GM23338 (cell line): ENCODE data around the gene EZH2. TPM values are rescaled to one million over a fixed set of nuclear protein-coding genes. Genes with fewer than 3 reads are reported as not detected.

Experiments used
- ATAC-seq: fragments of 200-7000 bp; cut with Tn5 transposase; 3 replicates; pipeline ENCODE4 v1.9.1; 2020
- DNase-seq: peaks from one replicate; pipeline ENCODE4 v3.0.0-alpha.2; 2015; ENCODE audit warnings: low spot score
- H2AFZ ChIP-seq: fragments of 200-600 bp; sonication (generic); 2 replicates; pipeline ENCODE4 v1.8.0; 2016; ENCODE audit warnings: antibody characterized with exemption, mild to moderate bottlenecking, moderate library complexity
- H3F3A ChIP-seq: fragments of 200-600 bp; sonication (generic); replicated peaks from 2 replicates; pipeline ENCODE4 v1.8.0; 2017; ENCODE audit warnings: antibody characterized with exemption, mixed run types, low read depth
- H3K27ac ChIP-seq: fragments of 200-600 bp; sonication (generic); 2 replicates; pipeline ENCODE4 v1.6.1; 2016; ENCODE audit warnings: low read depth
- H3K27me3 ChIP-seq: fragments of 200-600 bp; sonication (generic); 2 replicates; pipeline ENCODE4 v1.8.0; 2016; ENCODE audit warnings: mild to moderate bottlenecking, mixed run types, moderate library complexity; ENCODE audit not compliant: insufficient read depth
- H3K36me3 ChIP-seq: fragments of 200-600 bp; sonication (generic); 2 replicates; pipeline ENCODE4 v1.8.0; 2016; ENCODE audit warnings: mild to moderate bottlenecking; ENCODE audit not compliant: insufficient read depth
- H3K4me1 ChIP-seq: fragments of 200-600 bp; sonication (generic); 2 replicates; pipeline ENCODE4 v1.8.0; 2016; ENCODE audit warnings: mild to moderate bottlenecking, moderate library complexity; ENCODE audit not compliant: insufficient read depth
- H3K4me2 ChIP-seq: fragments of 200-600 bp; sonication (generic); 2 replicates; pipeline ENCODE4 v1.7.1; 2017; ENCODE audit warnings: mixed run types
- H3K4me3 ChIP-seq: fragments of 200-600 bp; sonication (generic); 2 replicates; pipeline ENCODE4 v1.6.1; 2016; ENCODE audit warnings: mixed run types
- H3K79me2 ChIP-seq: fragments of 200-600 bp; sonication (generic); replicated peaks from 2 replicates; pipeline ENCODE4 v1.8.0; 2017; ENCODE audit warnings: mild to moderate bottlenecking; ENCODE audit not compliant: insufficient read depth
- H3K9me2 ChIP-seq: fragments of 200-600 bp; sonication (generic); 2 replicates; pipeline ENCODE4 v1.8.0; 2017; ENCODE audit not compliant: insufficient read depth
- H4K20me1 ChIP-seq: fragments of 200-600 bp; sonication (generic); replicated peaks from 2 replicates; pipeline ENCODE4 v1.8.0; 2017; ENCODE audit warnings: mild to moderate bottlenecking; ENCODE audit not compliant: insufficient read depth
- H3K27ac Mint-ChIP-seq: 2 replicates; pipeline ENCODE4 v1.8.0; 2020; ENCODE audit warnings: inconsistent platforms, mild to moderate bottlenecking, moderate library complexity, mixed read lengths
- H3K27me3 Mint-ChIP-seq: 3 replicates; pipeline ENCODE4 v1.8.0; 2022; ENCODE audit warnings: low read depth, mild to moderate bottlenecking, moderate library complexity, mixed read lengths, inconsistent platforms; ENCODE audit not compliant: insufficient read depth, poor library complexity
- H3K36me3 Mint-ChIP-seq: 3 replicates; pipeline ENCODE4 v1.8.0; 2021; ENCODE audit warnings: low read depth, mild to moderate bottlenecking, inconsistent platforms, moderate library complexity, mixed read lengths
- H3K4me1 Mint-ChIP-seq: 3 replicates; pipeline ENCODE4 v1.8.0; 2020; ENCODE audit warnings: mild to moderate bottlenecking, inconsistent platforms, mixed read lengths
- H3K4me3 Mint-ChIP-seq: 3 replicates; pipeline ENCODE4 v1.8.0; 2021; ENCODE audit warnings: moderate library complexity, mild to moderate bottlenecking, inconsistent platforms, mixed read lengths
- H3K9me3 Mint-ChIP-seq: 3 replicates; pipeline ENCODE4 v1.8.0; 2020; ENCODE audit warnings: moderate library complexity, mild to moderate bottlenecking, inconsistent platforms, mixed read lengths
- NANOG ChIP-seq: IDR thresholded peaks from 2 replicates; pipeline ENCODE4 v1.6.1; 2016; ENCODE audit warnings: antibody characterized with exemption, borderline replicate concordance
- ZNF114 ChIP-seq: fragments of 250-450 bp; sonication (Bioruptor Pico); IDR thresholded peaks from 2 replicates; pipeline ENCODE4 v1.5.0; 2020; ENCODE audit warnings: mild to moderate bottlenecking, moderate library complexity
- polyA plus RNA-seq: library from polyadenylated mRNA; unstranded; fragments of >200 nt; fragmentation: Nextera tagmentation; extraction: Ambion mirVana; gene quantifications from 2 replicates; pipeline ENCODE4 v1.2.1, GENCODE V29; 2016
- total RNA-seq: library from RNA; depleted of rRNA; stranded (reverse); fragments of >200 nt; shearing (Covaris generic); gene quantifications from 2 replicates; pipeline ENCODE4 v1.2.3, GENCODE V29; 2014
- TF ChIP-seq, protein P1 (sequence below): IDR thresholded peaks from 2 replicates; pipeline ENCODE4 v1.6.1; 2016; ENCODE audit warnings: antibody characterized with exemption
- TF ChIP-seq, protein P2 (sequence below): fragments of 250-450 bp; sonication (Bioruptor Pico); IDR thresholded peaks from 2 replicates; pipeline ENCODE4 v1.5.0; 2020; ENCODE audit warnings: mild to moderate bottlenecking, moderate library complexity

Gene EZH2
- total and polyA plus RNA-seq, 2 experiments from 2014 or later, result 33.9 to 38.6 TPM

DNA sequence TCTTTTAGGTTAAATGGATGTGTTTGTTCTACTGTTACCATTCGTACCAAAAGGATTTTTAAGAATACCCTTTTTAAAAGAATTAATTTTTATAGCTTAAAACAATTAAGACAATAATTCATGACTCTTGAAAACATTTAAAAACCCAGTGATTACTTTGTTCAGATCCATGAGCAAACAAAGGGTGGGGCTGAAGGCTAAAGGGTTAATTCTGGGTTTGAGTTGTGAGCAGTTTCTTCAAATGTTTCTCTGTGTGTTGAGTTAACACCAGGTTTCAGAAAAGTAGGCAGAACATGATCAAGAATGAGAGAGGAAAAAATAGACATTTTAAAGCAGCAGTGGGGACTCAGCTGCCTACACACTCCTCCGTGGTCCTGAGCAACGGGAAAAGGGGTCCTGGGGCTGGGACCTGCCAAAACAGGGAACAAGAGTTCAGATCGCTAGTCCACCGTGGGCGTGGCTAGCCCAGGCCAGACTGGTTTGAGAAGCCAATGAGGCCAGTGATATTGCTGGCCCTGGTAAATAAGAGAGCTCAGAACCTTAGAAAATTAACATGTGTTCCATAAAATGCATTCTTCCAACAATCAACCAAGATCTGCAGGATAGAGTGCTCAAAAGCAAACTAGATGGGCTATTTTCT, 14.9 kb upstream of the EZH2 start (continued):
- TF ChIP-seq, protein P1, sequence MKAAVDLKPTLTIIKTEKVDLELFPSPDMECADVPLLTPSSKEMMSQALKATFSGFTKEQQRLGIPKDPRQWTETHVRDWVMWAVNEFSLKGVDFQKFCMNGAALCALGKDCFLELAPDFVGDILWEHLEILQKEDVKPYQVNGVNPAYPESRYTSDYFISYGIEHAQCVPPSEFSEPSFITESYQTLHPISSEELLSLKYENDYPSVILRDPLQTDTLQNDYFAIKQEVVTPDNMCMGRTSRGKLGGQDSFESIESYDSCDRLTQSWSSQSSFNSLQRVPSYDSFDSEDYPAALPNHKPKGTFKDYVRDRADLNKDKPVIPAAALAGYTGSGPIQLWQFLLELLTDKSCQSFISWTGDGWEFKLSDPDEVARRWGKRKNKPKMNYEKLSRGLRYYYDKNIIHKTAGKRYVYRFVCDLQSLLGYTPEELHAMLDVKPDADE, result no peak
- TF ChIP-seq NANOG, result no peak

DNA sequence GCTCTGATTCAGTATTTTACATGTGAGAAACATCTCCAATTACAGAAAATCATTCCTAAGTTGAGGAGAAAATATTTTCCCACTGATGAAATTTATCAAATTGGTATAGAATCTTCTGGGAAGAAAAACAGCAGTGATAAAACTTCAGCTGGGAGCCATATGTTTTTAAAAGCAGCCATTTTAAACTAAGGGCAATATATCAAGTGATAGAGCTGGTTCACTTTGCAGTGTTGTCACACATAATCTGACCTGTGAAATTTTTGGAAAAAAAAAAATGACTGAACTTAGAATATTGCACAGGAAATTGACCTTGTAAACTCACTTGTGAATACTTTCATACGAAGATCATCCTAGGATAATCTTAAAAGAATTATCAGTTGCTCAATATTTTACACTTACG, 10.5 kb upstream of the EZH2 start:
- no peaks in the 10 kb centered on the region for H3K9me2 ChIP-seq
- no peak for TF ChIP-seq ZNF114
- TF ChIP-seq, protein P2, sequence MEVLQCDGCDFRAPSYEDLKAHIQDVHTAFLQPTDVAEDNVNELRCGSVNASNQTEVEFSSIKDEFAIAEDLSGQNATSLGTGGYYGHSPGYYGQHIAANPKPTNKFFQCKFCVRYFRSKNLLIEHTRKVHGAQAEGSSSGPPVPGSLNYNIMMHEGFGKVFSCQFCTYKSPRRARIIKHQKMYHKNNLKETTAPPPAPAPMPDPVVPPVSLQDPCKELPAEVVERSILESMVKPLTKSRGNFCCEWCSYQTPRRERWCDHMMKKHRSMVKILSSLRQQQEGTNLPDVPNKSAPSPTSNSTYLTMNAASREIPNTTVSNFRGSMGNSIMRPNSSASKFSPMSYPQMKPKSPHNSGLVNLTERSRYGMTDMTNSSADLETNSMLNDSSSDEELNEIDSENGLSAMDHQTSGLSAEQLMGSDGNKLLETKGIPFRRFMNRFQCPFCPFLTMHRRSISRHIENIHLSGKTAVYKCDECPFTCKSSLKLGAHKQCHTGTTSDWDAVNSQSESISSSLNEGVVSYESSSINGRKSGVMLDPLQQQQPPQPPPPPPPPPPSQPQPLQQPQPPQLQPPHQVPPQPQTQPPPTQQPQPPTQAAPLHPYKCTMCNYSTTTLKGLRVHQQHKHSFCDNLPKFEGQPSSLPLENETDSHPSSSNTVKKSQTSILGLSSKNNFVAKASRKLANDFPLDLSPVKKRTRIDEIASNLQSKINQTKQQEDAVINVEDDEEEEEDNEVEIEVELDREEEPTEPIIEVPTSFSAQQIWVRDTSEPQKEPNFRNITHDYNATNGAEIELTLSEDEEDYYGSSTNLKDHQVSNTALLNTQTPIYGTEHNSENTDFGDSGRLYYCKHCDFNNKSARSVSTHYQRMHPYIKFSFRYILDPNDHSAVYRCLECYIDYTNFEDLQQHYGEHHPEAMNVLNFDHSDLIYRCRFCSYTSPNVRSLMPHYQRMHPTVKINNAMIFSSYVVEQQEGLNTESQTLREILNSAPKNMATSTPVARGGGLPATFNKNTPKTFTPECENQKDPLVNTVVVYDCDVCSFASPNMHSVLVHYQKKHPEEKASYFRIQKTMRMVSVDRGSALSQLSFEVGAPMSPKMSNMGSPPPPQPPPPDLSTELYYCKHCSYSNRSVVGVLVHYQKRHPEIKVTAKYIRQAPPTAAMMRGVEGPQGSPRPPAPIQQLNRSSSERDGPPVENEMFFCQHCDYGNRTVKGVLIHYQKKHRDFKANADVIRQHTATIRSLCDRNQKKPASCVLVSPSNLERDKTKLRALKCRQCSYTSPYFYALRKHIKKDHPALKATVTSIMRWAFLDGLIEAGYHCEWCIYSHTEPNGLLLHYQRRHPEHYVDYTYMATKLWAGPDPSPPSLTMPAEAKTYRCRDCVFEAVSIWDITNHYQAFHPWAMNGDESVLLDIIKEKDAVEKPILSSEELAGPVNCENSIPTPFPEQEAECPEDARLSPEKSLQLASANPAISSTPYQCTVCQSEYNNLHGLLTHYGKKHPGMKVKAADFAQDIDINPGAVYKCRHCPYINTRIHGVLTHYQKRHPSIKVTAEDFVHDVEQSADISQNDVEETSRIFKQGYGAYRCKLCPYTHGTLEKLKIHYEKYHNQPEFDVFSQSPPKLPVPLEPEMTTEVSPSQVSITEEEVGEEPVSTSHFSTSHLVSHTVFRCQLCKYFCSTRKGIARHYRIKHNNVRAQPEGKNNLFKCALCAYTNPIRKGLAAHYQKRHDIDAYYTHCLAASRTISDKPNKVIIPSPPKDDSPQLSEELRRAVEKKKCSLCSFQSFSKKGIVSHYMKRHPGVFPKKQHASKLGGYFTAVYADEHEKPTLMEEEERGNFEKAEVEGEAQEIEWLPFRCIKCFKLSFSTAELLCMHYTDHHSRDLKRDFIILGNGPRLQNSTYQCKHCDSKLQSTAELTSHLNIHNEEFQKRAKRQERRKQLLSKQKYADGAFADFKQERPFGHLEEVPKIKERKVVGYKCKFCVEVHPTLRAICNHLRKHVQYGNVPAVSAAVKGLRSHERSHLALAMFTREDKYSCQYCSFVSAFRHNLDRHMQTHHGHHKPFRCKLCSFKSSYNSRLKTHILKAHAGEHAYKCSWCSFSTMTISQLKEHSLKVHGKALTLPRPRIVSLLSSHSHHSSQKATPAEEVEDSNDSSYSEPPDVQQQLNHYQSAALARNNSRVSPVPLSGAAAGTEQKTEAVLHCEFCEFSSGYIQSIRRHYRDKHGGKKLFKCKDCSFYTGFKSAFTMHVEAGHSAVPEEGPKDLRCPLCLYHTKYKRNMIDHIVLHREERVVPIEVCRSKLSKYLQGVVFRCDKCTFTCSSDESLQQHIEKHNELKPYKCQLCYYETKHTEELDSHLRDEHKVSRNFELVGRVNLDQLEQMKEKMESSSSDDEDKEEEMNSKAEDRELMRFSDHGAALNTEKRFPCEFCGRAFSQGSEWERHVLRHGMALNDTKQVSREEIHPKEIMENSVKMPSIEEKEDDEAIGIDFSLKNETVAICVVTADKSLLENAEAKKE (CRISPR knock-in tag), result no peak
- H3F3A ChIP-seq, result no peaks in the 10 kb centered on the region
- no peaks in the 10 kb centered on the region for H3K4me1 ChIP-seq
- DNase-seq (no peak), ATAC-seq (no peak)
- no peaks in the 10 kb centered on the region for H3K36me3 Mint-ChIP-seq
- 0 out of 2 replicates have a peak overlapping the region, but pooled peaks have one; percentile 35 for H2AFZ ChIP-seq
- no peak overlapping the region for H3K4me3 Mint-ChIP-seq
- H3K27me3 ChIP-seq, result no peaks in the 10 kb centered on the region
- no peaks in the 10 kb centered on the region for H3K9me3 Mint-ChIP-seq
- H3K27ac Mint-ChIP-seq, result no peak overlapping the region
- H3K4me1 Mint-ChIP-seq, result peaks cover 4% of the 10 kb centered on the region
- no peak overlapping the region for H3K27ac ChIP-seq
- no peaks in the 10 kb centered on the region for H3K79me2 ChIP-seq
- no peaks in the 10 kb centered on the region for H3K36me3 ChIP-seq
- H4K20me1 ChIP-seq, result no peaks in the 10 kb centered on the region
- H3K27me3 Mint-ChIP-seq, result peaks cover 4% of the 10 kb centered on the region
- H3K4me2 ChIP-seq, result no peak overlapping the region
- H3K4me3 ChIP-seq, result no peak overlapping the region
